GM23248 (cell line): ENCODE measurements around the gene RASSF5.

Source experiments
- EZH2 ChIP-seq: fragments of 200-600 bp; sonication (generic); IDR thresholded peaks from 2 replicates; pipeline ENCODE4 v1.6.1; 2018; ENCODE audit warnings: antibody characterized with exemption, mild to moderate bottlenecking; ENCODE audit not compliant: insufficient read depth, poor library complexity, severe bottlenecking
- EZH2phosphoT487 ChIP-seq: fragments of 200-600 bp; sonication (generic); IDR thresholded peaks from 2 replicates; pipeline ENCODE4 v1.6.1; 2018; ENCODE audit warnings: antibody characterized with exemption, moderate library complexity, mild to moderate bottlenecking, low read depth; ENCODE audit not compliant: insufficient read depth

DNA sequence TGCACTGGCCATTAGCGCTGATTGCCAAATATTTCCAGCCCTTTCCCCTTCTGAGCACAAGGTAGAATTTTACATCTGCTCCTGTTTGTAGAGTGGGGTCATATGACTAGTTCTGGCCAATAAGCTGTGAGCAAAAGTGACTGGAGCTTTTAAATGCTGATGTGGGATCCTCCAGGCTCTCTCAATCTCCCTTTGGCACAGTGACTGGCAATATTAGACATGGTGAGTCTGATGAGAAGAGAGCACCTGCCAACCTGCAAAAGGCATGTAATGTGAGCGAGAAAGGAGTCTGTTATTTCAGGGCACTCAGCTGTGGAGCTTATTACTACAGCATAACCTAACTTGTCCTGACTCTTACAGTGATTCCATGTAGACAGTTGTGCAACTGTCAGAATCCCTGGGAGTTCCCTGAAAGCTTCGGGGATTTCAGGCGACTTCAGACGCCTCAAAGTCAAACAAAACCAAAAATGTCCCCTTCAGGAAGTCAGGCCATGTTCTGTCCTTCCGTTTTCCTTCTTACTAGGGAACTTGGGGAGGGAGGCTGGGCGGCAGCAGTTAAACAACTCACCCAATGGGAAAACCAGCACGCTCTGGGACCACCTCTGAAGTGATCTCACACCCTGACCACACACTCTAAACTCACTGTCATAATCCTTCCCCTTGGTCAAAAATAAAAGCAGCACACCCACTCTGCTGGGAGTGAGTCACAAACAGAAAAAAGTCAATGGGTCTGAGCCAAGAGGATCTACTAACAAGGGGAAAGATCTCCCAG is 3.6 kb upstream of the RASSF5 start:
- TF ChIP-seq EZH2 (no peak), EZH2phosphoT487 (no peak)
